ENCODE results near the gene REL. TPM values are rescaled to one million over a fixed set of nuclear protein-coding genes. Genes with fewer than 3 reads are reported as not detected.

Gene REL
- polyA plus RNA-seq, 1 experiment, result 0.99 TPM

DNA sequence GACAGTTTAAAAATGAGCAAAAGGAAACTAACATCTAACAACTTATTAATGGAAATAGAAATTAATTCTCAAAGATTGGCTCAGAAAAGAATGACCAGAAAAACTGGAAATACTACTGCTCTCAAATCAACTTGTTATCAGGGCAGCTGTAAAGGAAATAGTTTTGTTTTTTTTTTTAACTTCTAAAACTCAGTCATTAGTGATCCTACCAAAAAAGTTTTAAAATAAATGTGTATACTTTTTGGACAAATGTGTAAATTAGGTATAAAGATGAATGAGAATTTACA, 84.1 kb downstream of the REL start:
- TF ChIP-seq, protein P1, sequence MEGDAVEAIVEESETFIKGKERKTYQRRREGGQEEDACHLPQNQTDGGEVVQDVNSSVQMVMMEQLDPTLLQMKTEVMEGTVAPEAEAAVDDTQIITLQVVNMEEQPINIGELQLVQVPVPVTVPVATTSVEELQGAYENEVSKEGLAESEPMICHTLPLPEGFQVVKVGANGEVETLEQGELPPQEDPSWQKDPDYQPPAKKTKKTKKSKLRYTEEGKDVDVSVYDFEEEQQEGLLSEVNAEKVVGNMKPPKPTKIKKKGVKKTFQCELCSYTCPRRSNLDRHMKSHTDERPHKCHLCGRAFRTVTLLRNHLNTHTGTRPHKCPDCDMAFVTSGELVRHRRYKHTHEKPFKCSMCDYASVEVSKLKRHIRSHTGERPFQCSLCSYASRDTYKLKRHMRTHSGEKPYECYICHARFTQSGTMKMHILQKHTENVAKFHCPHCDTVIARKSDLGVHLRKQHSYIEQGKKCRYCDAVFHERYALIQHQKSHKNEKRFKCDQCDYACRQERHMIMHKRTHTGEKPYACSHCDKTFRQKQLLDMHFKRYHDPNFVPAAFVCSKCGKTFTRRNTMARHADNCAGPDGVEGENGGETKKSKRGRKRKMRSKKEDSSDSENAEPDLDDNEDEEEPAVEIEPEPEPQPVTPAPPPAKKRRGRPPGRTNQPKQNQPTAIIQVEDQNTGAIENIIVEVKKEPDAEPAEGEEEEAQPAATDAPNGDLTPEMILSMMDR (IDR thresholded peaks at IDR 0.05; ENCODE audit: insufficient read depth, low read depth, low read length), result no peak
- POLR2A ChIA-PET, result no interaction called here
- no peak for DNase-seq (ENCODE audit: low read depth)
- no peaks in the 10 kb centered on the region for H3K36me3 ChIP-seq (ENCODE audit: control insufficient read depth, insufficient read depth, low read length)
- no peaks in the 10 kb centered on the region for H3K27me3 ChIP-seq (ENCODE audit: control insufficient read depth, insufficient read depth, low read length)
- H3K4me3 ChIP-seq (ENCODE audit: low read depth, low read length), result no peak overlapping the region
- CTCF ChIA-PET, result no interaction called here

DNA sequence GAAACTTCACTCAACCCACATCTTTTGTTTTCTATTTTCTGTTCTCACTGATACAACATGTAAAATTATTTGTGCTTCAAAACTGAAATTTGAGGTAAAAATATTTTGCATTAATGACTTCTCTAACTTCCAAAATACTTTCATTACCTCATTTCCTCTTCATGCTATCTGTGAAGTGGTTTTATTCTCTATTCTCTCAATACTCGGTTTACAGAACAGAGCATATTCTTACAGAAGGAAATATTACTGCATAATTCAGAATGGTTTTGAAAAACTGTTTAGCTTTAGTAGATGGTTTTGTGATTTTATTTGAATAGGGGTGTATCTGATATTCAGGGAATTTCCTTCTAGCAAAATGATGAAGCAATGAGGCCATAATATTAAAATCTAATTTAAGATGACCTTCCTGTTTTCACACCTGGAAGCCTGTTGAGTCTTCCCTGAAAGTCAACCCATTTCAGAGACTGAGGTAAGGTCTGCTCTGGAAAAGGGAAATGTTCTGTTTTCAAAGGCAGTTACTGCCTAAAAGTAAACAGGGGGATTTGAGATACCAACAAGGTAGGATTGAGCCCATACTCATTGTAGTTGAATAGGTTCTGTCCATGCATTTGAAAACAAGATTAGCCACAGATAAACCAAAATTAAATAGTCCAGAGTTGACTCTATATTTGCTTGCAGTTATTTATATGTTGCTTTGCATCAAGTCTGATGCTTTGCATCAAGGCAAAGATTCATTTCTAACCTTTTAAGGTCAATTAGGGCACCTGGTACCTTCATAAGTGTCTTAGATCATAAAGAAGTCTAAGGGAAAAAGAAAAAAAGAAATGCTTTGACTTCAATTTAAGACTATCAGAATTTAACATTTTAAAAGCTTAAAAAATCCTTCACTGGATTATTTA, 85.4 kb downstream of the REL start:
- ChIA-PET POLR2A (no interaction called here), CTCF (interaction anchor here (2.8 kb wide), 1 partner anchor 32 kb away, joined by 7 read pairs; no protein-coding TSS in a partner anchor)
- no peaks in the 10 kb centered on the region for H3K27me3 ChIP-seq (ENCODE audit: control insufficient read depth, insufficient read depth, low read length)
- no peak for DNase-seq (ENCODE audit: low read depth)
- H3K36me3 ChIP-seq (ENCODE audit: control insufficient read depth, insufficient read depth, low read length), result no peaks in the 10 kb centered on the region
- TF ChIP-seq, protein P1 (IDR thresholded peaks at IDR 0.05; ENCODE audit: insufficient read depth, low read depth, low read length), result no peak
- H3K4me3 ChIP-seq (ENCODE audit: low read depth, low read length), result no peak overlapping the region

DNA sequence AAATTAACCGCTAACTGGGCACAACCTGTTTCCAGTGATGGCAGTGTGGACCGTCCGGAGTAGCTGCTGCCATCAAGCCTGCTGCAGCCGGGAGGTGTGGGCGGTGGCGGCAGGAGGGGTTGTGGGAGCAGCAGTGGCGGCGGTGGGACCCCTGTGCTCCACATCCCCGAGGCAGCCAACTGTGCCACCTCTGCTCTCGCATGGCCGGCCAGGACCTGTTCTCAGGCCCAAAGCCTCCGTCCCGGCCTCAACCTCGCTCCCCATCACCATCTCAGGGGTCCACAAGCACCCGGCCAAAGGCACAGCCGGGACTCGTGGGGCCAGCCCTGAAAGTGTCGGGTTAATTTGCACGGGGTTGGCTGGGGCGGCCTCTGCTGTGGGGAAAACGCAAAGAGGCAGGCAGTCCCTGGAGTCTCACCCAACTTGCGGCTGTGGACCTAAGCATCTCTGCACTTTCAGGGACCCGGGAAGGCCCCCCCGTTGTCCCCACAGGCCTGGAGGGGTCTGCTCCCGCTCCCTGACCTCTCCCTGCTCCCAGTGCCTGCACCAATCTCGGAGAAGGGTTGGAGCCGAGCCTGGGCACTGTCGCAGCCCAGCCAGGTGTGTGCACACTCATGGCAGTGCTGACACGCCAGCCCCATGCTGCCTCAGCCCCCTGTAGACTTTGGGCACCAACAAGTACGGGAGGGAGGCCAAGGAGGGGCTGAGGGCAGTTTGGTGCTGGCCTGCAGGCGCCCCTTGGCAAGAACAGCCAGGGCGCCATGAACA, 91.7 kb downstream of the REL start:
- H3K36me3 ChIP-seq (ENCODE audit: control insufficient read depth, insufficient read depth, low read length), result no peaks in the 10 kb centered on the region
- DNase-seq (ENCODE audit: low read depth), result no peak
- ChIA-PET POLR2A (no interaction called here), CTCF (no interaction called here)
- no peak overlapping the region for H3K4me3 ChIP-seq (ENCODE audit: low read depth, low read length)
- no peaks in the 10 kb centered on the region for H3K27me3 ChIP-seq (ENCODE audit: control insufficient read depth, insufficient read depth, low read length)
- TF ChIP-seq, protein P1 (IDR thresholded peaks at IDR 0.05; ENCODE audit: insufficient read depth, low read depth, low read length), result no peak

DNA sequence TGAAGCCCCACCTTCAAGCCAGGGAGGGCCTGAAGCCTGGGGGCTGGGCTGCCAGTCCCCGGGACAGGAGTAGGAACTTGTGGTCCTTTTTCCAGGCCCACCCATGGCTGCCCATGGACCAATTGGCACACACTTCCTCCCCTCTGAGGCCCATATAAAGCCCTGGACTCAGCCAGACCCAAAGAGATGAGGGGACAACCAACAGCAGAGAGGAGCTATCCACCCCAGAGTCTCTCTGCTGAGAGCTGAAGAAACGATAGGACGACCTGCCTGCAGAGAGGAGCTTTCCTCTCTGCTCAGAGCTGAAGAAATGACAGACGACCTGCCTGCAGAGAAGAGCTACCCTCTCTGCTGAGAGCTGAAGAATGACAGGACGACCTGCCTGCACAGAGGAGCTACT, 92.3 kb downstream of the REL start:
- CTCF ChIA-PET, result interaction anchor here (0.8 kb wide), 1 partner anchor 37 kb away, joined by 3 read pairs; no protein-coding TSS in a partner anchor
- H3K36me3 ChIP-seq (ENCODE audit: control insufficient read depth, insufficient read depth, low read length), result no peaks in the 10 kb centered on the region
- POLR2A ChIA-PET, result no interaction called here
- DNase-seq (ENCODE audit: low read depth), result no peak
- no peak overlapping the region for H3K4me3 ChIP-seq (ENCODE audit: low read depth, low read length)
- H3K27me3 ChIP-seq (ENCODE audit: control insufficient read depth, insufficient read depth, low read length), result no peaks in the 10 kb centered on the region
- TF ChIP-seq, protein P1 (IDR thresholded peaks at IDR 0.05; ENCODE audit: insufficient read depth, low read depth, low read length), result no peak

DNA sequence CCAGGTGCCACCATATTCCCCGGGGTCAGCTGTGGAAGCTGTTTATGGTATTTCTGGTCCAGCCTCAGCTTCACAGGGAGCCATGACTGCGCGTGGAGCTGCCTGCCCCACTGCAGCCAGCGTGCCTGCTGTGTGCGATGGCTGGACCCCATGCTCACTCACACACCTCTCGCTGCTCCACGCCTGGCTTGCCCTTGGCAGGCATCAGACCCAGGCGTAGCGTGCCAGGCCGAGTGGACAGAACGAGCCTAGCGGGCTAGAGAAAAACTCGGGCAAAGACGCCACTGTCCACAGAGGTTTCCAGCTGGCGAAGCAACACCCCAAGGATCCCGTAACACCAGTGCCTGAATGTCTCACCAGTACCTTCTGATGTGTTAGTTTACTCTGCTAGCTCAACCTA, 93.3 kb downstream of the REL start:
- CTCF ChIA-PET, result interaction anchor here (0.8 to 1.4 kb wide), 2 partner anchors 16 to 38 kb away, joined by 3 read pairs; no protein-coding TSS in a partner anchor

More for the DNA sequence above, 93.3 kb downstream of the REL start:
- POLR2A ChIA-PET, result no interaction called here
- no peak overlapping the region for H3K4me3 ChIP-seq (ENCODE audit: low read depth, low read length)
- TF ChIP-seq, protein P1 (IDR thresholded peaks at IDR 0.05; ENCODE audit: insufficient read depth, low read depth, low read length), result no peak
- DNase-seq (ENCODE audit: low read depth), result no peak
- no peaks in the 10 kb centered on the region for H3K27me3 ChIP-seq (ENCODE audit: control insufficient read depth, insufficient read depth, low read length)
- no peaks in the 10 kb centered on the region for H3K36me3 ChIP-seq (ENCODE audit: control insufficient read depth, insufficient read depth, low read length)
